HG02943 (cell line): ENCODE results near the gene SMC2.

Experiments used
- ATAC-seq: cut with Tn5 transposase; IDR thresholded peaks from one replicate; pipeline ENCODE4 v1.9.1; 2021; ENCODE audit warnings: mild to moderate bottlenecking, low read depth, moderate library complexity; ENCODE audit not compliant: unreplicated experiment

SMC2 gene

GRCh38 chr9:104099630-104100029 lies 5.5 kb downstream of the SMC2 start:
- ATAC-seq: no peak

GRCh38 chr9:104104360-104104759 lies 10.3 kb downstream of the SMC2 start:
- no peak for ATAC-seq

GRCh38 chr9:104107799-104108198 lies 13.7 kb downstream of the SMC2 start:
- ATAC-seq: no peak

GRCh38 chr9:104108315-104108714 lies 14.2 kb downstream of the SMC2 start:
- ATAC-seq: no peak

- no peak for ATAC-seq
Observed at GRCh38 chr9:104110509-104110908, 16.4 kb downstream of the SMC2 start.

- ATAC-seq: no peak
Observed at GRCh38 chr9:104118916-104119315, 24.8 kb downstream of the SMC2 start.

GRCh38 chr9:104121022-104121421 lies 26.9 kb downstream of the SMC2 start:
- no peak for ATAC-seq

- no peak for ATAC-seq
Observed at GRCh38 chr9:104138243-104138868, 44.2 kb downstream of the SMC2 start.

- ATAC-seq: no peak
Observed at GRCh38 chr9:104142799-104143549, 48.9 kb downstream of the SMC2 start.

- no peak for ATAC-seq
Observed at GRCh38 chr9:104143550-104143910, 49.4 kb downstream of the SMC2 start.

GRCh38 chr9:104144336-104144735 lies 50.2 kb downstream of the SMC2 start:
- no peak for ATAC-seq

GRCh38 chr9:104173067-104173466 lies 79.0 kb downstream of the SMC2 start:
- ATAC-seq: no peak

- no peak for ATAC-seq
Observed at GRCh38 chr9:104177003-104177611, 83.0 kb downstream of the SMC2 start.

- ATAC-seq: peak; percentile 95
Observed at GRCh38 chr9:104177676-104178075, 83.6 kb downstream of the SMC2 start.
